Islet of Langerhans (tissue), 1 donor: ENCODE measurements around the gene PERCC1.
"Not testable (repeated sequence)": the region's sequence is repeated elsewhere in the genome, so short reads cannot be mapped to it uniquely, and the experiment has no call there.

Experiments used
- FAIRE-seq: peaks from one replicate; lab custom pipeline; 2011; peaks lifted over from hg19 to GRCh38; lab: Jason Lieb, UNC

The PERCC1 gene

DNA sequence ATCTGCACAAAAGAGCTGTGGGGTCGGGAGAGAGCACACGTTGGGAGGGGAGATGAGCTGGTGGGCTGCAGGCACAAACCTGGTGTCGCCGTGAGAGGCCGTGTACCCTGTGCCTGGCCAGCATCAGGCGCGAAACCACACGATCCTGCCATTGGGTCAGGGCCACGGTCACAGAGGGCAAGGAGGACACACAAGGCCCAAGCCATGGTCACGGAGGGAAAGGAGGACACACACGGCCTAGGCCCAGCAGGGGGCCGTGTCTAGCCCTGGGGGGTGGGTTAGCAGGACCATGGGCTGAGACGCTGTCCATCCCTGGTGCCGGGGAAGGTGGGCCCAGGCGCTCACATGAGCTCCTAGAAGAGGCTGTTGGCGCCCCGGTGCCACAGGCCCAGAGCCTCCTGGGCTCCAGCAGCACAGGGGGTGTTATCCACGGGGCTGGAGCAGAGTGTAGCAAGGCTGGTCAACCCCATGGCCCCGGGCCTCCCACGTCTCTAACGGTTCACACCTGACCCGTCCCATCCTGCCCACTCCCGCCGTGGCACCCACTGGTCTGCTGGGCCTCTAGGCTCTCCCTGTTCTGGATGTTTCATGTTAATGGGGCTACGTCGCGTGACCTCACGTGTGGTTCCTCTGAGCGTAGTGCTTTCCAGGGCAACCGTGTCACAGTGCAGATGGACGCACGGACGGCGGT lies 21.0 kb downstream of the PERCC1 start:
- FAIRE-seq: no peak

DNA sequence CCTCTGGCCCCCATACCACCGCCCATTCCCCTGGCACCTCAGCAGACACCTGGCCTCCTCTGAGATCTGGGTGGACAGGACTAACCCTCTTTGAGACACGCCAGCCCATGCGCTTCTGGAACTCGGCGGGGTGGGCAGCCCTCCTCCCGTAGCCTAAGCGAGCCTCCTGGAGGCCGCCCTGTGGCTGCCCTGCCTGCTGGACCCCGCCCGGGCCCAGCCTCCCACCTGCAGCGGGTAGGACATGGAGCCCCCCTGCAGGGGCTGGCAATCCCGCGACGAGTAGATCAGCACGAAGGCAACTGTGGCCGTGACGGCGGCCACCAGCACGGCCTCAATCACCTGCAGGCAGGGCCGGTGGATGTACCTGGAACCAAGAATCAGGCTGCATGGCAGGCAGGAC lies 21.7 kb downstream of the PERCC1 start:
- FAIRE-seq: no peak

GRCh38 chr16:1453316-1453715 lies 22.4 kb downstream of the PERCC1 start:
- FAIRE-seq: no peak

GRCh38 chr16:1454561-1454960 lies 23.7 kb downstream of the PERCC1 start:
- FAIRE-seq: no peak

- no peak for FAIRE-seq
Measured at GRCh38 chr16:1455190-1456171, 24.6 kb downstream of the PERCC1 start.

DNA sequence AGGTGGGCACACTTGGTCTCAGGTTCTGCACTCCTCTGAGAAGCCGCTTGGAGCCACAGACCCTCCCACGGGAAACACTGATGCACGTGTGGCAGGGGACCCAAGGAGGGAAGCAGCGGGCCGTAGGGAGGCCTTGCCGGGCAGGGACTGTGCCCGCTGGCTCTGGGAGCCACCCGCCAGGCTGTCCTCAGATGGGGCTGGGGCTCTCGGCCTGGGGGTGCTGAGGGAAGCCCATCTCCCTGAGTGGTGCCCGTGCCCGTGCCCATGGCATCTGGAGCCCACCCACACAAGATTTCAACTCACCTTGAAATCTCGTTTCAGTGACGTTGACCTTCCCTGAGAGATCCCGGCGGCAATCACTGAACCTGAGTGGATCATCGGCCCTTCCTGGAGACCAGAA lies 26.1 kb downstream of the PERCC1 start:
- FAIRE-seq: no peak

- no peak for FAIRE-seq
Measured at GRCh38 chr16:1457489-1458245, 26.8 kb downstream of the PERCC1 start.

- no peak for FAIRE-seq
Measured at GRCh38 chr16:1458336-1458976, 27.6 kb downstream of the PERCC1 start.

GRCh38 chr16:1458977-1459341 lies 28.1 kb downstream of the PERCC1 start:
- FAIRE-seq: no peak

GRCh38 chr16:1459967-1460366 lies 29.1 kb downstream of the PERCC1 start:
- no peak for FAIRE-seq

DNA sequence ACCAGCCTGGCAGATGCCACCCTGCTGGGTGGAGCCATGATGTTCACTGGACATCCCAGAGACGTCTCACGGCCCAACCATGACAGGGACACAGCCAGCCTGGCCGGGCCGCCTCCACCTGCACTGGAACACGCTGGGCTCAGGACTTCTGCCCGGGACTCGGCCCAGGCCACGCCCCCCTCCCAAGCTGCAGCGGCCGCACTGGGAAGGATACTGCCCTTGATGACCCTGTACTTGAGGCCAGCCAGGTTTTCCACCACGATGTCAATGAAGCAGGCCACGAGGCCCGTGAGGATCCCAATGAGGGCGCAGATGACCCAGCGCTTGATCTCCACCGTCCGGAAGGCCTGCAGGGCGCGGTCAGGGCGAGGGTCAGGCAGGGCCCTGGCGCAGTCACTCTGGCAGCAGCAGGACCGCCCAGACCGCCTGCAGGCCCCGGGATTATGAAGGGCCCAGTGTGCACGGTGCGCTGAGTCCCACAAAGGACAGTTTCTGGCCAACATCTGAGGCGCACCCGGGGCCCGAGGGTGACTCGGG lies 29.8 kb downstream of the PERCC1 start:
- FAIRE-seq: no peak

GRCh38 chr16:1461146-1461545 lies 30.3 kb downstream of the PERCC1 start:
- no peak for FAIRE-seq

GRCh38 chr16:1464196-1464893 lies 33.5 kb downstream of the PERCC1 start:
- no peak for FAIRE-seq

- no peak for FAIRE-seq
Measured at GRCh38 chr16:1464894-1465566, 34.2 kb downstream of the PERCC1 start.

DNA sequence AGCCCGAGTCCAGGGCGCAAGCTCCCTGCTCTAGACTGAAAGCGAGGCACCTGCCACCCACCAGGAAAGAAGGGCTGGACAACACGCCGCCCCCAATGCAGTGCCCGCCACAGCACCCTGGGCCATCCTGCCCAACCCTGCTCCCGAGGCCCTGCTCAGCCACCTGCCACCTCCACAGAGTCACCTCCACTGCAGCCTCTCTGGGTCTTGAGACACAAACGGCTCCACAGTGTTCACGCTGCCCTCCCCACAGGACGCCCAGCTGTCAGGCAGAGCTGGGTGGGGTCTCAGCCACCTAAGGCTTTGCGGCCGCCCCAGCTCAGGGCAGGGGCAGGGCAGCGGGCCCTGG lies 34.7 kb downstream of the PERCC1 start:
- FAIRE-seq: no peak

DNA sequence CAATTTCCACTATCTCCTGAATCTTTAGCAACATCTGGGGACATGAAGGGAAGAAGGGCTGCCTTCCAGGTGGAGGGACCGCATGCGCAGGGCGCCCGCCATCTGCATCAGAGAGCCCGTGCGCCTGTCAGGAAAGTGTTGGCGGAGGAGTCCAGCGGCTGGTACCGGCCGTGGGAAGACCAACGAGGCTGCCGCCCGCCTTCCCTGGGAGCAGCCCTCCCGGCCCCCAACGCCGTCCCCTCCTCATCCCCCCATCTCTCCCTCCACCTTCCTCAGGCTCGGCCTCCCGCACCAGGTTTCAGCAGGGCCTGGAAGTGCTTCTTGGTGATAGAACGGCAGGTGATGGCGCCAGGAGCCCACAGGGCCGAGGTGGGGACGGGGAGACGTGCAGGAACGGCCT lies 35.2 kb downstream of the PERCC1 start:
- FAIRE-seq: no peak

- FAIRE-seq: no peak
Measured at GRCh38 chr16:1466968-1467521, 36.2 kb downstream of the PERCC1 start.

GRCh38 chr16:1468426-1468810 lies 37.5 kb downstream of the PERCC1 start:
- no peak for FAIRE-seq

DNA sequence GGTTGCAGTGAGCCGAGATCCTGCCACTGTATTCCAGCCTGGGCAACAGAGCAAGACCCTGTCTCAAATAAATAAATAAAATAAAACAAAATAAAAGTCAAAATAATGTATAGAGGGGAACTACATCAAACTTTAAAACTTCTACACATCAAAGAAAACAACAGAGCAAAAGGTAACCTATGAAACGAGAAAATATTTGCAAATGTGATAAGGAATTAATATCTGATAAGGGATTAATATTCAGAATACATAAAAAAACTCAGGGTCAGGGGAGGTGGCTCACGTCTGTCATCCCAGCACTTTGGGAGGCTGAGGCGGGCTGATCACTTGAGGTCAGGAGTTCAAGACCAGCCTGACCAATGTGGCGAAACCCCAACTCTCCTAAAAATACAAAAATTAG lies 38.3 kb downstream of the PERCC1 start:
- not testable (repeated sequence) for FAIRE-seq

DNA sequence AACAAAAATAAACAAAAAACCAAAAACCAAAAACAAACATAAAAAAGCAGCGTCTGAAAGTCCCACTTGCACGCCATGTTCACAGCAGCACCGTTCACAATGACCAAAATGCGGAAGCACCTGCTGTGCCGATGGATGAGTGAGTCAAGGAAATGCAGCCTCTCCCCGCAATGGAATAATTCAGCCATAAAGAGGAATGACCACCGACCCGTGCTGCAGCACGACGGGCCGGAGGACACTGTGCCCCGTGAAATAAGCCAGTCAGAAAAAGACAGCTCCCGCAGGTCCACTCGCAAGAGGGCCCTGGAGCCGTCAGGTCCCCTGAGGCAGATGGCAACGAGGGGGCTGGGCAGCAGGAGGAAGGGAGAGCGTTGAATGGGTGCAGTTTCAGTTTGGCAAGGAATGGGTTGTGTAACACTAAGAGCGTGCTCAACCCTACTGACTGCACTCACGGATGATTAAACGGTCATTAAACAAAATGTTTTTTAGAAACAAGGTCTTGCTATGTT lies 38.9 kb downstream of the PERCC1 start:
- FAIRE-seq: no peak
